ENCODE measurements around the gene KLHL7.
A peak's percentile ranks its signal among the peaks of the same experiment; 100 is the strongest.
"Not testable (repeated sequence)": the region's sequence is repeated elsewhere in the genome, so short reads cannot be mapped to it uniquely, and the experiment has no call there.

The KLHL7 gene

DNA sequence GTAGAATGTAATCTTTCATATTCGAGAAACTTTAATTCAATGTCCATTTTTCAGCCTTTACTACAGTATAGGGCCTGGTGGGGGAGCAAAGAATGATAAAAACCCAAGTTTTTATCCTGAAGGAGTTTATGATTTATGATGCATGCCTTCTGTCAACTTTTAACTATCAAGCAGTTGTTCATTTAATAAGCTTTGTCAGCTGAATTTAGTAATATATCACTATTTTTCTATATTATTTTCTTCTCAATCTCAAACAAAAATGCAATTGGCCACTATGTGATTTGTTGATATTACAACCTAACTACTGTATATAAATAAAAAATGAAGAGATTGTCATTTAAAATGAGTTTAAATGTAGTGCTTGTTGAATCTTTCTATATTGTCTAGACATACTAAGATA, 78.7 kb downstream of the KLHL7 start:
- DNase-seq = no peak

DNA sequence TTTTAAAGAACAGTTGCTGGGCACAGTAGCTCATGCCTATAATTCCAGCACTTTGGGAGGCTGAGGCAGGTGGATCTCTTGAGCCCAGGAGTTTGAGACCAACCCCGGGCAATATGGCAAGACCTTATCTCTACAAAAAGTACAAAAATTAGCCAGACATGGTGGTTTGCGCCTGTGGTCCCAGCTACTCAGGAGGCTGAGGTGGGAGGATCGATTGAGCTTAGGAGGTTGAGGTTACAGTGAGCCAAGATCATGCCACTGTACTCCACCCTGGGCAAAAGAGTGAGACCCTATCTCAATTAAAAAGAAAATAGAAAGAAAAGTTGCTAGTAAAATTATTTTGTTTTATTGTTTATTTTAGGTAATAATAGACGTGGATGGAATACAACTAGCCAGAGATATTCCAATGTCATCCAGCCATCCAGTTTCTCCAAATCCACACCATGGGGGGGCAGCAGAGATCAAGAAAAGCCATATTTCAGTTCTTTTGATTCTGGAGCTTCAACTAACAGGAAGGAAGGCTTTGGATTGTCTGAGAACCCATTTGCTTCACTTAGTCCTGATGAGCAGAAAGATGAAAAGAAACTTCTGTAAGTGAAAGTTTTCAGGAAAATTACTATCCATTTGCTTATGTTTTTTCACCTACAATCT, 79.2 kb downstream of the KLHL7 start:
- DNase-seq = peak; percentile 49

DNA sequence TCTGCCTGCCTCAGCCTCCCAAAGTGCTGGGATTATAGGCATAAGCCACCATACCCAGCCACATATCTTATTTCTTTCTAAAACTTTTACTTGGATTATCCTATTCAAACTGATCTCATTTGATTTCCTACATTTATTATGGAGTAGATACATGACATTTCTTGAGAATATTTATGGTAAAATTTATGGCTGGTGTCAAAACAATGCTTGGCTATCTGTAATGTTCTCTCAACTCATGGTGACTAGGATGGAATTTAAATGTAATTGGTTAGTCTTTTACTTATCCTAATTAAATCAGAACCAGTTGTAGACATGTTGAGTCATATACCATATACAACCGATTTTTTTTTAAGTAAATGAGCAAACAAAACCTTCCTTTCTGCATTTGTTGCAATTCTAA, 80.4 kb downstream of the KLHL7 start:
- no peak for DNase-seq

DNA sequence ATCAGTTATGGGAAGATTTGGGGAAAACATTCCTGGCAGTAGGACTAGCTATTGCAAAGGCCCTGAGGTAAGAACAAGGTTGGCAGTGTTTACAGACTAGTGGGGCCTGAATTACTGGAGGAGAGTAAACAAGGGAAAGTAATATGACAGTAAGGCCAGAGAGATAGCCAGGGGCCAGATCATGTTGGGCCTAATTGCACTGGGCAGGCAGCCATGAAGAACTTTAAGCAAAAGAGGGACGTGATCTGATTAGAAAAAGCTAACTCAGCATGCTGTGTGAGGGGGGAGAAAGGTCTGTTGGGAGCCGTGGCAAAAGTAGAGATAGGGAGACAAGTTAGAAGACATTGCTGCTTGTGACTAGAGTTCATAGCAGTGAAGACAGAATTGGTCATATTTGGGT, 85.4 kb downstream of the KLHL7 start:
- no peak for DNase-seq

DNA sequence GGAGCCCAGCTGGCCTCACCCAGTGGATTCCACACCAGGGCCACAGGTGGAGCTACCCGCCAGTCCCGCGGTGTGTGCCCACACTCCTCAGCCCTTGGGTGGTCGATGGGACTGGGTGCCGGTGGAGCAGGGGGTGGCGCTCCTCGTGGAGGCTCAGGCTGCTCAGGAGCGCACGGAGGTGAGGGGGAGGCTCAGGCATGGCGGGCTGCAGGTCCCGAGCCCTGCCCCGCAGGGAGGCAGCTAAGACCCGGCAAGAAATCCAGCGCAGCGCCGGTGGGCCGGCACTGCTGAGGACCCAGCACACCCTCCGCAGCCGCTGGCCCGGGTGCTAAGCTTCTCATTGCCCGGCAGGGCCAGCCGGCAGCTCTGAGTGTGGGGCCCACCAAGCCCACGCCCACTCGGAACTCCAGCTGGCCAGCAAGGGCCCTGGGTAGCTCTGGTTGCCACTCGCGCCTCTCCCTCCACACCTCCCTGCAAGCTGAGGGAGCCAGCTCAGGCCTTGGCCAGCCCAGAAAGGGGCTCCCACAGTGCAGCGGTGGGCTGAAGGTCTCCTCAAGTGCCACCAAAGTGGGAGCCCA, 88.2 kb downstream of the KLHL7 start:
- not testable (repeated sequence) for DNase-seq

DNA sequence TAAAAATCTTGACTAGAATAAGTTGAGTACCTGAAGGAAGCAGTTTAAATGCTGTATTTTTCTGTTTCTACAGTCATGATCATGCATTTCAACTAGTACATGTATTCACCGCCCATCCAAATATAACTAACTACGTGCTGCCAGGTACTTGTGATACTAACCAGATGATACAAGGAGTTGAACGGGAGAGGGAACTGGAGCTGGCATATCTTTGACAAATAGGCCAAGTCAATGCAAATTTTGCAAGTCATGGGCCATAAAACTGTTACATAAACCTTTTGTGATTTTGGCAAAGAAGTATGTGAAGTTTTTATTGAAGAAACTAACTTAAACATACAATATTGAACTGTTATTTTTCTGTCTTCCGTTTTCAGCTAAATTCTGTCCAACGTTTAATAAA, 90.7 kb downstream of the KLHL7 start:
- DNase-seq = no peak

DNA sequence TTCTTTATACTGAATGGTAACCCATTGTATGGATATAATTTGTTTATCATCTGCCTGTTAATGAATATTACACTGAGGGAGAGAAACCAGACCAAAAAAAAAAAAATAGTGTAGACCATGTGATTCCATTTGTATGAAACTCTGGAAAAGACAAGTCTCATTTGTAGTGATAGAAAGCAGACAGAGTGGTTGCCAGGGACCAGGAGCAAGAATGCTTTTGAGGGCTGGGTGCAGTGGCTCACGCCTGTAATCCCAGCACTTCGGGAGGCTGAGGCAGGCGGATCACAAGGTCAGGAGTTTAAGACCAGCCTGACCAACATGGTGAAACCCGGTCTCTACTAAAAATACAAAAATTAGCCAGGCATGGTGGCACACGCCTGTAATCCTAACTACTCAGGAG, 92.2 kb downstream of the KLHL7 start:
- not testable (repeated sequence) for DNase-seq

DNA sequence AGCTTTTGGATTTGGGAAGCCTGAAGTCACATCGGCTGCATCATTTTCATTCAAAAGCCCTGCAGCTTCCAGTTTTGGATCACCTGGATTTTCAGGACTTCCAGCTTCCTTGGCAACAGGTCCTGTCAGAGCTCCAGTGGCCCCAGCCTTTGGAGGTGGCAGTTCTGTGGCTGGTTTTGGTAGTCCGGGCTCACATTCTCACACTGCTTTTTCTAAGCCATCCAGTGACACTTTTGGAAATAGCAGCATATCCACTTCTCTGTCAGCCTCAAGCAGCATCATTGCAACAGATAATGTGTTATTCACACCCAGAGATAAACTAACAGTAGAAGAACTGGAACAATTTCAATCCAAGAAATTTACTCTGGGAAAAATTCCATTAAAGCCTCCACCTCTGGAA, 94.7 kb downstream of the KLHL7 start:
- DNase-seq = no peak

DNA sequence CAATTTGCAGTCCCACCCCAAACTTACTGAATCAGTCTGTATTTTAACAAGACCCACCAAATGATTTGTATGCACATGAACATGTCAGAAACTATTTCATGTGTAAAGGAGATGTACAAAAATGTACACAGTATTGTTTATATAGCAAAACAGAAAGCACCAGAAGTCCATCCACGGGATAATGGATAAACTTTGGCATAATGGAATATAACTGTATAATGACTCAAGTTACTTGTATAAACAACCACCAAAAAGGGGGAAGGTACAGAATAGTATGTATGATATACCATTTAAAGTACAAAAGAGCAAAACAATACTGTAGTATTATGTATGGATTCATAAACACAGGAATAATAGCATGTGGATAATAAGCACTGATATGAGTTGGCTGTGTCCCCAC, 98.7 kb downstream of the KLHL7 start:
- DNase-seq = no peak

DNA sequence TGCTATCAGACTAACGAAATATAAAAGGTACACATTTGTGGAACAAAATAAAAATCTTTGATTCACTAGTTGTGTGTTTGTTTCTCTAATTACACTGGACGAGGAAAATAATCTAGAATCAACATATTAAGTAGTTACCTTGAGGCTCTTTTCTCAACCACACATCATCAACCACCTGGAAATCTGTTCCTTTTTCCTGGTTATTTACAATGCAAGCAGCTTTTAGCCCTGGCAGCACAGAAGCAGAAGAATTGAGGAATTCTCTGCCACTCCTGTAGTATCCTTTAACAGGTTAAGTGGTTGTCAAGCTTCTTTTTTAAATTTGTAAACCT, 100.0 kb downstream of the KLHL7 start:
- no peak for DNase-seq

DNA sequence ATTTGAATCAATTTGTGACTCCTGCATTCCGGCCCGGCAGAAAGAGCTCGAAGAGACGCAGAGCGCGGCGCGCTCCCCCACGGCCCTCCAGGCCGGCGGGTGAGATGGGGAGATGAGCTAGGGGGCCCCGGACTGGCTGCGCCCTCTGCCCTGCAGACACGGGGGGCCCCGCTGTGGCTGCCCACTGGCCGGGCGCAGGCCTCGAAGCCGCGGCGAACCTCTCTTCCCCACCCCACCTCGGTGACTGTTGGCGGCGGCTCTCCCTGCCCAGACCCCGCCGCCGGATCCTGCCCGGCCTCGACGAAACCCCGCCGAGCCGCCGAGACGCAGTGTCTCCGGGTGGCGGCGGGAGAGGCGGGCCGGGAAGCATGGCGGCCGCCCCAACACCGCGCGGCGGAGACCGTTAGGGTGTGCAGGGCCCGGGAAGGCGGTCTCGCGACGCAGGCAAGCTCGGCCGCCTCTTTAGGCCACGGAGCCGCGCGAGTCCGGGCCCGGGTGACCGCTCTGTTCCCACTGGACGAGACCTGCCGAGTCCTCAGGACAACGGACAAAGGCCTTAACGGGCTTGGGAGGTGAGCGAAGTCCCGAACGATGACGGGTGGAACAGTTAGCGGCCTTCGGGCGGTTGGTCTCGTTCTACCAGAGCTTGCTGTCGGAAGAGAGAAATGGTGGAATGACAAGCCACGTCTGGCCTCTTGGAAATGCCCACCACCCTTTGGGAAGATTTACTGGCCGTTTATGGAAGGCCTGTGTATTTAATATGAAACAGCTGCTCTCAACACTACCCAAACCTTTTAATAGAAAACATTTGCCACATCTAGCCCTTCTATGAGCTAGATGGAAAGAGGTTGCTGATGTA, 100.6 kb downstream of the KLHL7 start:
- no peak for DNase-seq

DNA sequence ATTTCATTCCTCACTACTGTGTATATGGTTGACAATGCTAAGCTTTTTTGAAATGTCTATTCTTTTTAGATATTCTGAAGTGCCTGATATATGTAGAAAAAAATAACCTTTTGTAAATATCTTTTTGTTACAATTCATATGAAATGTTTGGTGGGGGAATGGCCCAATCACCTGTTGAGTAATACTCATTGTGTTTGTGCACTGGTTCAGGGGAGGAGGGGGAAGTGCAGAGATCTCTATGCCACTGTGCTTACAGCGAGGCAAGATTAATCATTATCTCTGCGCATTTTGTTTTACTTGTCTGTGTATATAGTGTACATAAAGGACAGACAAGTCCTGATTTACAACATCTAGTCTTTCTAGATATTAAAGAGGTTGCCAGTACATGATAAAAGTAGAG, 101.4 kb downstream of the KLHL7 start:
- DNase-seq = no peak

DNA sequence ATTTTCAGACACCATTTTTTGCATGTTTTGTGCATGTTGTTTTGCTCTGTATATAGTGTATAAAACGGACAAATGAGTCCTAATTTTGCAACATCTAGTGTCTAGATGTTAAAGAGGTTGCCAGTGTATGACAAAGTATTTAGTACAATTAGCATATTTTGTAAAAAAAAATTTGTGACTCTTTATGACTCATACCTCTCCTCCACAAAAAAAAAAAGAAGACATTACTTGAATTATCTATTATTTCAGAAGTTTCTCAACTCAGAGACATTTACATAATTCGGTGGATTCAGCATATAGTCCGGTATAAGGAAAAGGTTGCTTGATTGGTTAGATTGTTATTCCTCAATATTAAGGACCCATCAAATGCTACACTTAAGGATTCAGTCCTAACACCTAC, 102.3 kb downstream of the KLHL7 start:
- DNase-seq = peak; percentile 32

DNA sequence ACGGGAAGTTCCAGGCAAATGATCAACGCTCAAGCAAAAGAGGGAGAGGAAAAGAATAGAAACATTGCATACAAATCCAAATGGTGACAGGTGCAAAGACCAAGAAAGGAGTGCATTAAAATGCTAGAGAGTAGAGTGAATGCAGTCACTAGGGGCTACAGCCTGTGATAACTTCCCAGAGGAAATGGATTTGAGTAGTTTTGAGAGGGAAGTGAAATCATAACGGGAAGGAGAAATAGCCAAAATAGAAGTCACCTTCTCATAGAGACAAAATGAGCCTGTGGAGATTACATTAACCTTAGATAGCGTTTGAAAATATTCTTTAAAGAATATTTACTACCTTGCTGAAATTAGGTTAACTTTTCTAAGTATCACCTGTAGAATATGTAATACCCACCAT, 102.7 kb downstream of the KLHL7 start:
- no peak for DNase-seq

DNA sequence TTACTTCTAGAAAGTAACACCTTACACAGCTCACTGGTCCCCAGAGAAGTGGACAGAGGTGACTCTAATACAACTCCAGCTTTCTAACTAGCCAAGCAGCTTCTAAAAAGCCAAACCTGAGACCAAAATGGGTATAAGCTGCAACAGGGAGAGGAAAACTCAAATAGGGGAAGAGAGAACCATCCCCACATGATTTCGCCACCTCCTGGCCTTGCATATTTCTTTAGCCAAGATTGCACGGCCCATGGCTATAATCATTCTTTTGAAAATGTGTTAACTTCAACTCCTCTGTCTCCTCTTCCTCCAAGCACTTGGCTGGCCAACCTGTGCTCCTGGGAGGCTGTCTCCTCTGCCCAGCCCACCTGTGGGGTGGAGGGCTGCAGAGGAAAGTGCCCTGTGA, 104.9 kb downstream of the KLHL7 start:
- DNase-seq = no peak

DNA sequence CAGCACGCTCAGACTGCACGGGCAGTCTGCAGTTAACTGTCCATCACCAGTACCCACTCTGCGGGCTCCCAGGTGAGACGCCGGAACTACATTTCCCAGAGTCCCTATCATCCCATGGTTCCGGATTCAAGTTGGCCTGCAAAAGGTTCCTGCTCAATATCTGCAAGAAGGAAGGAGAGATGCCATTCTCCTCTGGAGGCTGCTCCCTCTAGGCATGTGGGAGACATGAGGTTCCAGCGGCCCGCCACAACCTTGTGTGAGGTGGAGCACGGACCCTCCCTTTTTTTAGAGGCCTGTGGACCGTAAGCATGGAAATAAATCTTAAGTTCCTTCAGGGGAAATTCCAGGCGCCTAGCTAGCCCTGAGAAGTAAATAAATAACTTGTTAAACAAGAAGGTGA, 106.0 kb downstream of the KLHL7 start:
- no peak for DNase-seq

DNA sequence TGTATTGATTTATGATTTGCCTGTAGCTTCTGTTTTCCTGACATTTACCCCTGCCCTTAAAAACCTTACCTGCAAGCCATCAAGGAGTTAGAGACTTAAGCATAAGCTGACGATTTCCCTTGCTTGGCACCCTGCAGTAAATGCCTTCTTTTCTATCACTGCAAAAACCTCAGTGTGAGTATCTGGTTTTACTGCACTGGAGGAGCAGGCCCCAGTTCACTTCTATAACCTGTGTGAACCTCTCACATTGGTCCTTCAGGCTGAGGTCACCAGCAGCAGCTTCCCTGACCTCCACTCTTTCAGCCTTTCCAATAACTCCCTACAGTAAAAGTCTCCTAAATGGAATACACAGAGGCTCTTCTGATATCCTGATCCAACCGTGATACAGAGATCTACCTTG, 106.8 kb downstream of the KLHL7 start:
- DNase-seq = no peak

DNA sequence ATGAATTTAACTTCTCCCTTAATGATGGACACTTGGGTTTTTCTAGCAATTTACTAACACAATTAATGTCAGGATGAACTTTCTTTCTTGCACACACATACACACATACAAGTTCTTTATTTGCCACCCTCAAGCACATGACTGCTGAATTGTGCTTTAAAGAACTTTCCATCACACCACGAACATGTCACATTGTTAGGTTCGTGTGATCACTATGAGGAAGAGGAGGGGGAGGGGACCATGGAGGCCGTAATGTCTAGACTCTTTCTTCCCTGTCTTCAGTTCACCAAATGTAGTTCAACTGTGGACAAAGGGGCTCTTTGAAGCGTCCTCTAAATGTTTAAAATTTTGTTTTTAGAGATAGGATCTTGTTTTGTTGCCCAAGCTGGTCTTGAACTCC, 107.3 kb downstream of the KLHL7 start:
- DNase-seq = no peak

DNA sequence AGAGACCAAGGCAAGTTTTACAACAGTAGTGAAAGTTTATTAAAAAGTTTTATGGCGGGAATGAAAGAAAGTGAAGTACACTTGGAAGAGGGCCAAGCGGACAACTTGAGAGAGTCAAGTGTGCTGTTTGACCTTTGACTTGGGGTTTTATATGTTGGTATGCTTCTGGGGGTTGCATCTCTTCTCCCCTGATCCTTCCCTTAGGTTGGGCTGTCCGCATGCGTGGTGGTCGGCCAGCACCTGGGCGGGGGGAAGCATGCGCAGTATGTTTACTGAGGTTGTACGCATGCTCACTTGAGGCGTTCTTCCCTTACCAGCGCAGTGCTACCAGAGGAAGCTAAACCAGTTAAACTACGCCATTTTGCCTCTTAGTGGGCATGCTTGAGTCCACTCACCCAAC, 108.2 kb downstream of the KLHL7 start:
- DNase-seq = no peak

DNA sequence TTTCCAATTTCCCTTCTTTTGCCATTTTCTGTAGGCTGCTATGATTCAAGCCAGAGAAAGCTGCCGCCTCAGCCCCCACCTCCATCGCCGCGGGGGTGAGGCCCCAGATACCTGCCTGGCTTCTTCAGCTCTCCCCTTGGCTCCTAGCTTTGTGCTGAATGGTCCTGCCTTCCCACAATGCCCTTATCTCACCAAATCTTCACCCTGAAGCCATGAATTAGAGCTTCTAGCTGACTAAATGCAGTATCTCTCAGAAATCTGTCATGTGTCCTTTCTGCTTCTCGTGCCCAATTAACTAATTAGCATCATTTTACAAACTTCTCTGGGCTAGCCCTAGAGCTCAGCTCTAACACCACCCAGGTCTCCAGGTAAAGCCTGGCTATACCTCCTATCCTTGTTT, 108.8 kb downstream of the KLHL7 start:
- DNase-seq = no peak

DNA sequence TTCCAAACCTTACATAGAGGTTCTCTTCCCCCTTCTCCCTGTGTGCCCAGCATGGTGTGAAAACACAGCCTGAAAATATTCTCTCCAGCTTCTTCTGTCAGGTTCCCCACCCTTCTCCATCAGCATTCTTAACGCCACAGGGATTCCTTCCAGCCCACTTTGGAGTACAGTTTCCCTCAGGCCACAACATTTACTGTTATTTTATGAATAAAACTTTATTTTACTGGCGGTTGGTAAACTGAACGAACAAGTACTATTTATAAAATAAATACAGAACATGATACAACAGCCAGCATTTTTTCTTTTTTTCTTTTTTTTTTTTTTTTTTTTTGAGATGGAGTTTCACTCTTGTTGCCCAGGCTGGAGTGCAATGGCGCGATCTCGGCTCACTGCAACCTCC, 109.4 kb downstream of the KLHL7 start:
- DNase-seq = no peak

DNA sequence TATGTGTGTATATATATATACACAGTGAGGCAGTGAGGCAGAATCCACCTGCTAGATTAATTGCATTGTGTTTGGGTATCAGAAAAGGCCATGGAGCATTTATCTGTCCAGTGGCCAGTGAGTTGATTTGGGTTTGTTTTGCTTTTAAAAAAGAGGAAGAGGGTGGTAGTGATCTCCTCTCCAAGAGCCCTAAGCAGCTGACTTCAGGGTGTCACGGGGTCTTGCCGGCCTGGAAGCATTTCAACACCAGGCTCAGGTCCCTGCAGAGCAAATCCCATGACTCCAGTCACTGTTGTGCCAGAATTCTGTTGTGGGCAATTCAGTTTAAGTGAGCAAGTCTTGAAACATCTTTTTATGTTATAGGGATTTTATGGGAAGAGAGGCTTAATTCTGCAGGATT, 110.4 kb downstream of the KLHL7 start:
- no peak for DNase-seq

DNA sequence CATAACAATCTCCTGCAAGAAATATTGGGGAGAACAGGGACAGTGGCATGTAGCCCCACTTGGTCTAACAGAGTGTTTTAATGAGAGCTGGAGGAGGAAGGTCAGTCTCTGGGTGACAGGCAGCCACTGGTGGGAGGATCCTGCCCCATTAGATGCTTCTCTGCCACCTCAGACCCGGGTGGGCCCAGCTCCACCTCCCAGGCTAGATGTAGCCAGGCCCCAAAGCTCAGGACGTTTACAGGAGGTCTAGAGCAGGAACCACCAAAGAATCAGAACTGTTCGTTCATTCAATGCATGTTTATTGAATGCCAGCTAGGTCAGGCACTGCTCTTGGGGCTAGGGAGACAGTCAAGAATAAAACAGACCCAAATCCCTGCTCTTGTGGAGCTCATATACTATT, 112.6 kb downstream of the KLHL7 start:
- no peak for DNase-seq

DNA sequence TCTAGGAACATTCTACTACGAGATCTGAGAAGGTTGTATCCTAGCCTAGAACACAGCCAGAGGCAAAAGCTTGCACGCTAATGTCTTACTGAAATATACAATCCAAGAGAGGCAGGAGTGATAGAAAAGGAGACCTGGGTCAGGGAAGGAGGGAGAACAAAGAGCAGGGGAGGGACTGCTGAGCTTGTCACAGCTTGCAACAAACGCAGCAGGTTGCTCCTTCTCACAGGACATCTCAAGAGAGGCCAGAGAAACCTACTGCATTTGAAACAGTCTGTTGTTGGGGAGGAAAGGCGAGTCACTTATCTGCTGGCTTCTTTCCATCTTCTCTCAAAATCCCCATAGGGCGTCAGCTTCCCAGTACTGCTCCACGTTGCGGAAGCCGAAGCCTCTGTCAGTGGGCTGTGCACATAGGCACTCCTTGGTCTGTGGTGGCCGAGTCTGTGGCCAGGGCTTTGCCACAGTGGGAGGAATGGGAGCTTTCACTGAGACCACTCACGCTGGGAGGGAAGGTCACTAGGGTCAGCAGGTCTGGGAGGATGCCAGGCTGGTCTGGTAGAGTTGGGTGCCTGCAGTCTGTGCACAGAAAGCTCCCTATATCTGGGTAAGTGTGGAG, 115.2 kb downstream of the KLHL7 start:
- DNase-seq = no peak
